ENCODE results near the gene CNNM2.

DNA sequence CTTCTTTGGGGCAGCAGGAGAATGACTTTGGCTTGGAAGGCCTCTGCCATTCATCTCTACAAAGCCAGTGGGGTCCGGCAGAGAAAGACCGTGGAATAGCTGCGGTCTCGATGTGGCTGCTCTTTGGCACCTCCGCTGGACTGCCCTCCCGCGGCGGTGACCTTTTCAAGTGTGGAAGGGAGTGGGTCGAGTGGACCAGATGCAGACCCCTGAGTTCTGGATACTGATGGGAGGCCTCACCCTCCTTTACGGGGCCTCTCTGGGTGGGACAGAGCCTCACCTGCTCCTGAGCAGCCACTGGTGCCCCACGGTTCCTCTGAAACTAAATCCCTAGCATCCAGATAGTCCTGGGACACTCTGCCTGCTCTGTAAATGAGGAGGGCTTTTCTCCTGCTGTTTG is 161.9 kb downstream of the CNNM2 start:
- TF ChIP-seq POLR2A (IDR thresholded peaks at IDR 0.05; ENCODE audit: borderline replicate concordance, extremely low read depth, insufficient read depth, insufficient read length), result no peak
- no peak for TF ChIP-seq ZFX (IDR thresholded peaks at IDR 0.05)
- TF ChIP-seq CEBPB (IDR thresholded peaks at IDR 0.05; ENCODE audit: low read depth), result no peak
